HepG2 (cell line): ENCODE data around the gene BABAM2. TPM values are rescaled to one million over a fixed set of nuclear protein-coding genes. Genes with fewer than 3 reads are reported as not detected.

Source experiments
- AKNA ChIP-seq: sonication (generic); formaldehyde crosslinking; IDR thresholded peaks from 2 replicates; pipeline ENCODE4 v1.4.0; 2020; ENCODE audit warnings: missing genetic modification reagents, borderline replicate concordance
- BHLHE40 ChIP-seq: IDR thresholded peaks from 2 replicates; pipeline ENCODE4 v1.6.1; 2011; ENCODE audit warnings: low read length, improper control_type of control experiment
- CEBPZ ChIP-seq: IDR thresholded peaks from 2 replicates; pipeline ENCODE4 v1.6.1; 2012; ENCODE audit warnings: low read length, improper control_type of control experiment
- HMGA1 ChIP-seq: sonication (generic); formaldehyde crosslinking; conservative IDR thresholded peaks from 2 replicates; pipeline ENCODE4 v1.4.0; 2020; ENCODE audit warnings: missing genetic modification reagents
- MIXL1 ChIP-seq: IDR thresholded peaks from 2 replicates; pipeline ENCODE4 v1.6.1; 2016
- ZSCAN31 ChIP-seq: sonication (generic); formaldehyde crosslinking; IDR thresholded peaks from 2 replicates; pipeline ENCODE4 v1.5.0; 2020; ENCODE audit warnings: low read depth, mild to moderate bottlenecking, missing genetic modification reagents
- polyA plus RNA-seq, 8 experiments: library from polyadenylated mRNA; depleted of rRNA in 3 of 8; stranded (reverse) in 7 of 8; unstranded in 1 of 8; fragments of >200 nt; fragmentation: Illumina TruSeq in 4 of 8; extraction: Trizol in 4 of 8; gene quantifications; 2 replicates each; pipeline versions ENCODE4 v1.2.1 to v1.2.3, GENCODE V29; 2011 to 2016; ENCODE audit warnings: low read depth in 4 of 8, missing spikeins in 1 of 8, mixed read lengths in 1 of 8; ENCODE audit not compliant: insufficient read depth in 1 of 8
- total RNA-seq, 5 experiments: library from RNA; depleted of rRNA; stranded (reverse); fragments of >200 nt; fragmentation: Illumina TruSeq; extraction: Trizol; gene quantifications; 2 replicates each; pipeline ENCODE4 v1.2.3, GENCODE V29; 2016; ENCODE audit warnings: low read depth in 1 of 5

BABAM2 gene
- total and polyA plus RNA-seq, 2 of the 13 experiments (the other 11 are each of a cell fraction or from before 2014, with no cell fraction given) = 24.9 to 28.0 TPM

GRCh38 chr2:27966466-27966865, 75.9 kb downstream of the BABAM2 start (continued):
- no peak for TF ChIP-seq CEBPZ
- TF ChIP-seq AKNA (CRISPR knock-in tag) = no peak
- no peak for TF ChIP-seq MIXL1 (CRISPR knock-in tag)
- TF ChIP-seq BHLHE40 = no peak
- TF ChIP-seq ZSCAN31 (CRISPR knock-in tag) = no peak
- no peak for TF ChIP-seq HMGA1 (CRISPR knock-in tag)
